Smooth muscle cell (in vitro differentiated cells): ENCODE measurements around the gene TTC17. TPM values are rescaled to one million over a fixed set of nuclear protein-coding genes. Genes with fewer than 3 reads are reported as not detected.

ENCODE experiments used
- DNase-seq: peaks from one replicate; lab custom pipeline; 2025; ENCODE audit not compliant: unreplicated experiment; lab: John Stamatoyannopoulos, UW
- H2AFZ ChIP-seq: fragments of 200-600 bp; sonication (generic); 2 replicates; pipeline ENCODE4 v1.6.0; 2016; ENCODE audit warnings: antibody characterized with exemption, low read depth, mild to moderate bottlenecking
- H3F3A ChIP-seq: fragments of 200-600 bp; sonication (generic); 2 replicates; pipeline ENCODE4 v1.6.0; 2017; ENCODE audit warnings: antibody characterized with exemption, low read depth
- H3K27ac ChIP-seq: fragments of 200-600 bp; sonication (generic); 2 replicates; pipeline ENCODE4 v1.5.1; 2016; ENCODE audit warnings: low read depth, mild to moderate bottlenecking
- H3K27me3 ChIP-seq: fragments of 200-600 bp; sonication (generic); 2 replicates; pipeline ENCODE4 v1.6.1; 2016; ENCODE audit warnings: low read depth, mild to moderate bottlenecking
- H3K36me3 ChIP-seq: fragments of 200-600 bp; sonication (generic); 2 replicates; pipeline ENCODE4 v1.5.1; 2016; ENCODE audit warnings: low read depth
- H3K4me1 ChIP-seq: fragments of 200-600 bp; sonication (generic); 2 replicates; pipeline ENCODE4 v1.5.1; 2016; ENCODE audit warnings: low read depth
- H3K4me2 ChIP-seq: fragments of 200-600 bp; sonication (generic); 2 replicates; pipeline ENCODE4 v1.6.0; 2016; ENCODE audit warnings: mild to moderate bottlenecking
- H3K4me3 ChIP-seq: fragments of 200-600 bp; sonication (generic); 2 replicates; pipeline ENCODE4 v1.5.1; 2016; ENCODE audit warnings: mild to moderate bottlenecking
- H3K79me2 ChIP-seq: fragments of 200-600 bp; sonication (generic); 2 replicates; pipeline ENCODE4 v1.6.0; 2016; ENCODE audit warnings: low read depth, mild to moderate bottlenecking
- H3K9ac ChIP-seq: fragments of 200-600 bp; sonication (generic); 2 replicates; pipeline ENCODE4 v1.6.0; 2016; ENCODE audit warnings: low read depth
- H3K9me3 ChIP-seq: fragments of 200-600 bp; sonication (generic); replicated peaks from 2 replicates; pipeline ENCODE4 v1.5.1; 2016; ENCODE audit warnings: low read depth
- H4K20me1 ChIP-seq: fragments of 200-600 bp; sonication (generic); 2 replicates; pipeline ENCODE4 v1.6.0; 2016; ENCODE audit warnings: low read depth
- WGBS: methylation state at CpG from one replicate; pipeline ENCODE4 v1.1.7; 2016; ENCODE audit warnings: low lambda C conversion rate; 5-methylcytosine and 5-hydroxymethylcytosine counted together
- polyA plus RNA-seq: library from polyadenylated mRNA; unstranded; fragments of >200 nt; fragmentation: Nextera tagmentation; extraction: Ambion mirVana; gene quantifications from 2 replicates; pipeline ENCODE4 v1.2.1, GENCODE V29; 2016
- total RNA-seq: library from RNA; depleted of rRNA; stranded (reverse); fragments of >200 nt; gene quantifications from 2 replicates; pipeline ENCODE4 v1.2.3, GENCODE V29; 2014
- TF ChIP-seq, protein P1 (sequence below): fragments of 200-600 bp; sonication (generic); IDR thresholded peaks from 2 replicates; pipeline ENCODE4 v1.5.1; 2017; ENCODE audit warnings: borderline replicate concordance, mild to moderate bottlenecking, antibody characterized with exemption; ENCODE audit not compliant: insufficient read depth, poor library complexity, severe bottlenecking

TTC17 gene
- total and polyA plus RNA-seq, 2 experiments from 2014 or later = 35.9 to 113 TPM

DNA sequence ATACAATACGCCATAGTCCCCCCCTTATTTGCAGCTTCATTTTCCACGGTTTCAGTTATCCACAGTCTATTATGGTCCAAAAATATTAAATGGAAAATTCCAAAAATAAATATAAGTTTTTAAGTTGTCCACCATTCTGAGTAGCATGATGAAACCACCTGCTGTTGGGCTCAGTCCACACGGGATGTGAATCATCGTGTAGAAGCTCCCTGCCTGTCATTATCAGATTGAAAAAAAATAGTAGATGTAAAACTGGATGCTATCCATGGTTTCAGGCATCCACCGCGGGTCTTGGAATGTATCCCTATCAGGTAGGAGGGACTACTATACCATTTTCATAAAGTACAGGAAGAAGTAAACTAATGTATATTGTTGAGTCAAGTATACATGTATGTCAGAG, 127.4 kb downstream of the TTC17 start:
- 94% methylated on average over 6 of the region's 6 CpGs for WGBS
- Histone ChIP-seq H3K9ac (no peak overlapping the region), H3F3A (no peaks in the 10 kb centered on the region), H3K4me1 (no peaks in the 10 kb centered on the region), H3K79me2 (no peaks in the 10 kb centered on the region), H3K27me3 (no peaks in the 10 kb centered on the region), H3K9me3 (no peaks in the 10 kb centered on the region), H3K36me3 (no peaks in the 10 kb centered on the region), H3K27ac (no peak overlapping the region), H4K20me1 (no peaks in the 10 kb centered on the region), H3K4me3 (no peak overlapping the region), H3K4me2 (no peak overlapping the region), H2AFZ (no peak overlapping the region)
- DNase-seq = no peak
- TF ChIP-seq, protein P1, sequence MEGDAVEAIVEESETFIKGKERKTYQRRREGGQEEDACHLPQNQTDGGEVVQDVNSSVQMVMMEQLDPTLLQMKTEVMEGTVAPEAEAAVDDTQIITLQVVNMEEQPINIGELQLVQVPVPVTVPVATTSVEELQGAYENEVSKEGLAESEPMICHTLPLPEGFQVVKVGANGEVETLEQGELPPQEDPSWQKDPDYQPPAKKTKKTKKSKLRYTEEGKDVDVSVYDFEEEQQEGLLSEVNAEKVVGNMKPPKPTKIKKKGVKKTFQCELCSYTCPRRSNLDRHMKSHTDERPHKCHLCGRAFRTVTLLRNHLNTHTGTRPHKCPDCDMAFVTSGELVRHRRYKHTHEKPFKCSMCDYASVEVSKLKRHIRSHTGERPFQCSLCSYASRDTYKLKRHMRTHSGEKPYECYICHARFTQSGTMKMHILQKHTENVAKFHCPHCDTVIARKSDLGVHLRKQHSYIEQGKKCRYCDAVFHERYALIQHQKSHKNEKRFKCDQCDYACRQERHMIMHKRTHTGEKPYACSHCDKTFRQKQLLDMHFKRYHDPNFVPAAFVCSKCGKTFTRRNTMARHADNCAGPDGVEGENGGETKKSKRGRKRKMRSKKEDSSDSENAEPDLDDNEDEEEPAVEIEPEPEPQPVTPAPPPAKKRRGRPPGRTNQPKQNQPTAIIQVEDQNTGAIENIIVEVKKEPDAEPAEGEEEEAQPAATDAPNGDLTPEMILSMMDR = no peak

DNA sequence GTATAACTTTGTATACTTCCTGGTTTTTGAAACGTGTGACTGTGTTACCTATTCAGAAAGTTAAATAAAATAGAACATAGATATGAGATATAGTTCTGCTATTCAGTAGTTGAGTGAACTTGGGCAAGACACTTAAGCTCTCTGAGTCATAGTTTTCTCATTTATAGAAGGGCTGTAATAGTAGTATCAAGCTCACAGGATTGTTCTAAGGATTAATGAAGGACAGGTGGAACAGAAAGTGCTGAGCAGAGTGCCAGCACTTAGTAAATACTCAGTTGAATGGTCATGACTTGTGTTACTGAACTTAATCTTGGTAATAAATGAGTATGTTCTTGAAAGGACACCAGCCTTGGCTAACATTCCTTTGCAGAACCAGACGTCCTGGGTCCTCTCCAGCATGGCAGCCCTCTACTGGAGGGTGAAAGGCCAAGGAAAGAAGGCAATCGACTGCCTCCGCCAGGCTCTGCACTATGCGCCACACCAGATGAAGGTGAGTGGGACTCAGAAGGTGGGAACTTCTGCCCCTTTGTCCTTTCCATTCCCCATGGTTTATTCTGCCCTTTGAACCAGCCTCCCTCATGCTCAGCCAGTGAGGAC, 131.2 kb downstream of the TTC17 start:
- no peaks in the 10 kb centered on the region for H4K20me1 ChIP-seq
- H2AFZ ChIP-seq = no peak overlapping the region
- DNase-seq = no peak
- H3K4me2 ChIP-seq = no peak overlapping the region
- no peak overlapping the region for H3K4me3 ChIP-seq
- H3K36me3 ChIP-seq = peaks cover 5% of the 10 kb centered on the region
- no peaks in the 10 kb centered on the region for H3K4me1 ChIP-seq
- no peaks in the 10 kb centered on the region for H3K79me2 ChIP-seq
- H3K9ac ChIP-seq = no peak overlapping the region
- TF ChIP-seq, protein P1 = no peak
- H3F3A ChIP-seq = no peaks in the 10 kb centered on the region
- WGBS = 99% methylated on average over 5 of the region's 5 CpGs
- no peaks in the 10 kb centered on the region for H3K27me3 ChIP-seq
- H3K9me3 ChIP-seq = no peaks in the 10 kb centered on the region
- no peak overlapping the region for H3K27ac ChIP-seq

DNA sequence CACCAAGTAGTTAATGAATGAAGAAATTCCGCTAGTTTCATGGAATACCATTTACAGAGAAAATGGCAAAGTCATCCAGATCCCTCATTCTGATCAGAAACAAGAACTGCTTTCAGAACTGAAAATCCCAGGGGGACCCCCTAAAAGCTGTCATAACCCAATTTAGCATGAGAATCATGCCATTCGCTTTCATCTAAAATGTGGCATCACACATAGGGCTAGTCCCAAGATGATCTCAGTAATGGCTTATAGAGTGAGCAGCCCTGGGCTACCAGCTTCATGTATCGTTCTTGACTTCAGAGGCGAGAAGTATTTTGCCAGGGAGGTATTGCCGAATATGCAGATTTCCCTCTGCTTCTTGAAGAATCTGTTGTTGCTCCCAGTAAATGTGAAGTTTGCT, 134.0 kb downstream of the TTC17 start:
- no peaks in the 10 kb centered on the region for H3K79me2 ChIP-seq
- H3K36me3 ChIP-seq = peaks cover 5% of the 10 kb centered on the region
- no peaks in the 10 kb centered on the region for H3K4me1 ChIP-seq
- H3K4me2 ChIP-seq = no peak overlapping the region
- TF ChIP-seq, protein P1 = no peak
- 97% methylated on average over 5 of the region's 5 CpGs for WGBS
- H3F3A ChIP-seq = no peaks in the 10 kb centered on the region
- no peaks in the 10 kb centered on the region for H4K20me1 ChIP-seq
- no peak for DNase-seq
- no peak overlapping the region for H3K9ac ChIP-seq
- no peaks in the 10 kb centered on the region for H3K9me3 ChIP-seq
- H2AFZ ChIP-seq = no peak overlapping the region
- H3K27ac ChIP-seq = no peak overlapping the region
- H3K4me3 ChIP-seq = no peak overlapping the region
- H3K27me3 ChIP-seq = no peaks in the 10 kb centered on the region

DNA sequence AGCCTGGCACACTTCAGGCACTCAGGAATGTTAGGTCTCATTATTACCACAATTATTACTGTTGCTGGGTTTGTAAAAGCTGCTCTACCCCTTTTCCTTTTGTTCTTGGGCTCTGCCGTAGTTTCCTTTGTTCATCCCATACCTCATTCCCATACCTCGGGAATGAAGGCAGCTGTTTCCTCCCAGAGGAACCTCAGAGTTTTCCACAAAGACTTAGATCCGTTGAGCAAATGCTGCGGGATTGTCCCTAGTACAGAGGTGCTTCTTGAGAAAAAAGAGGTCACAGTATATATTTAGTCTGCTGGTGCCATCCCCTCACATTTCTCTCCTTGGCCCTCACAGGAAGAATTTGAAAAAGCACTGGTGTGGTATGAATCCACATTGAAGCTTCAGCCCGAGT, 134.7 kb downstream of the TTC17 start:
- 98% methylated on average over 5 of the region's 5 CpGs for WGBS
- H3K27ac ChIP-seq = no peak overlapping the region
- H3K9ac ChIP-seq = no peak overlapping the region
- H2AFZ ChIP-seq = no peak overlapping the region
- no peaks in the 10 kb centered on the region for H4K20me1 ChIP-seq
- H3K9me3 ChIP-seq = no peaks in the 10 kb centered on the region
- no peak overlapping the region for H3K4me2 ChIP-seq
- H3K4me3 ChIP-seq = no peak overlapping the region
- no peaks in the 10 kb centered on the region for H3F3A ChIP-seq
- H3K4me1 ChIP-seq = no peaks in the 10 kb centered on the region
- TF ChIP-seq, protein P1 = no peak
- H3K36me3 ChIP-seq = peaks cover 5% of the 10 kb centered on the region
- no peaks in the 10 kb centered on the region for H3K27me3 ChIP-seq
- no peaks in the 10 kb centered on the region for H3K79me2 ChIP-seq
- no peak for DNase-seq
